Measurements from ENCODE around the gene SLC22A23. TPM values are rescaled to one million over a fixed set of nuclear protein-coding genes. Genes with fewer than 3 reads are reported as not detected.

Gene SLC22A23
- total and polyA plus RNA-seq, 2 experiments from 2014 or later, result 2.4 to 7.3 TPM

DNA sequence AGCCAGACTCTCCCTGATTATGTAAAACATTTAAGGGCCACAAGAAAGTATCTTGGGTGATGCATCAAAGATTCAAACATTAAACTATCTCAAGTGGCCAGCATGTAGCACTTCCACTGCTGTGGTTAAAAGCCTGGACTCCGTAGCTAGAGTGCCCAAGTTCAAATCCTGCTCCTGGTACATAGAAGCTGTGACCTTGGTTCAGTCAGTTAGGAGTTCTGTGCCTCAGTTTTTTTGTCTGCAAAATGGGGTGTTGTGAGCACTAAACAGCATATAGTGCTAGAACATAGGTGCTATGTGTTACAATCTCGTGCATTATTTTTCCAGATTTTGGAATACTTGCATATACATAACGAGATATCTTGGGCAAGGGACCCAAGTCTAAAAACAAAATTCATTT, 129.4 kb downstream of the SLC22A23 start:
- Histone ChIP-seq H3K27me3 (replicated peaks; ENCODE audit: insufficient read depth) (no peaks in the 10 kb centered on the region), H3K9me2 (ENCODE audit: insufficient read depth) (no peaks in the 10 kb centered on the region), H3K9me3 (ENCODE audit: low read depth) (no peaks in the 10 kb centered on the region), H3K4me3 (no peak overlapping the region), H3K36me3 (ENCODE audit: low read depth) (no peaks in the 10 kb centered on the region), H2AFZ (no peak overlapping the region), H3K27ac (no peak overlapping the region), H3K4me2 (ENCODE audit: unreplicated experiment) (no peak overlapping the region), H3K4me1 (ENCODE audit: insufficient read depth) (peaks cover 23% of the 10 kb centered on the region), H3K79me2 (ENCODE audit: insufficient read depth) (no peaks in the 10 kb centered on the region), H3F3A (ENCODE audit: insufficient read depth) (peaks cover 23% of the 10 kb centered on the region), H4K20me1 (ENCODE audit: insufficient read depth) (no peaks in the 10 kb centered on the region), H3K9ac (no peak overlapping the region)
- no peak for DNase-seq
- no peak for TF ChIP-seq EZH2 (IDR thresholded peaks at IDR 0.05; ENCODE audit: insufficient read depth, poor library complexity, severe bottlenecking)
- no peak for TF ChIP-seq EZH2phosphoT487 (IDR thresholded peaks at IDR 0.05; ENCODE audit: insufficient read depth, low read depth)
- in situ Hi-C loops (cut with MboI), result no loop called here
- WGBS, 2 experiments (ENCODE audit: low coverage in 1 of 2, low lambda C conversion rate in 2 of 2, missing lambda C conversion rate in 2 of 2), result 79 to 88% methylated on average over 3 of the region's 3 CpGs

DNA sequence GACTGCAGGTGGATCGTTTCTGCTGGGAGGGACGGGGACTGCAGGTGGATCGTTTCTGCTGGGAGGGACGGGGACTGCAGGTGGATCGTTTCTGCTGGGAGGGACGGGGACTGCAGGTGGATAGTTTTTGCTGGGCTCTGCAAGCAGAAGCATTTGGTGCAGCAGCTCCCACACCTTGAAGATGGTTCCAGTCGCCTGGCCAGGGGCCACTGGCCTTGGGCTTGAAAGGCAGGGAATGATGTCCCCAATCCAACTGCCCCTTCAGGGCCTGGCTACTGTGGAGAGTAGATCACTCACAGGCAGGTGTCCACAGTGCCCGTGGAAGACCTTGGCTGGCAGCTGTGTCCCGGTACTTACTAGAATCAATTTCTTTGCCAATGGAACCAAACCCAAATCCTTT, 129.9 kb downstream of the SLC22A23 start:
- in situ Hi-C loops (cut with MboI), result no loop called here
- WGBS, 2 experiments (ENCODE audit: low coverage in 1 of 2, low lambda C conversion rate in 2 of 2, missing lambda C conversion rate in 2 of 2), result 86 to 88% methylated on average over 7 to 9 of the region's 9 CpGs

DNA sequence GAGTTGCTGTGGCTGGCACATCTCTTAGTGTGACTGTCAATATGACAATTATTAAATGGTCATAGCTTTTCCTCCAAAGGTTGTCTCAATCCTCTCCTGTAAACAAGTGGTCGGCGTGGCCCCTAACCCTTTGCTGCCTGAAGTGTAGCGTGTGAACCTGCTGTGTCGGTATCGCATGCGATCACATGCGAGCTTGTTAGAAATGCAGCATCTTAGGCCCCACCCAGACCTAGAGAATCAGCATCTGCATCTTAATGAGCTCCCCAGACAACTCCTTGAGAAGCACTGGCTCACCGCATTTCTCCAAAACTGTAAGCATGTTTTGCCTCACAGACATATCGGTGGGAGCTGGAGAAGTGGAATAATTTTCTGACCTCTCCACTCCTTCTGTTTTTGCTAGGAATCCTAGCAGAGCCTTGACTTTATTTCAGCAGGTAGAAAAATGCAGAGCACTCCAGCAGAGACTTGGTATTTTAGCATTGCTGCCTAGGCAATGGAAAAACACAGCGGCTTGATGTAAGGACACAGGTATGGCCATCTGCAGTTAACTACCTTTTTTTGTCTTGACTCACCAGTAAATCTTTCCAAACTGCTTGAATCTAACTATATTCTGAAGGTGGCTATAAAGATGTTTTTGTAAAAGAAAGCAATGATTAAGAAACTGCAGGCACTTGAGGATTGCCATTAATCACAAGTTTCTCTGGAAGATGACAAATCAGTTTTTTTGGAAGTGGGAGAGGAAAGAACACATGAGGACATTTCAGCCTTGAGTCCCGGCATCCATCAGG, 130.5 kb downstream of the SLC22A23 start:
- TF ChIP-seq EZH2phosphoT487 (IDR thresholded peaks at IDR 0.05; ENCODE audit: insufficient read depth, low read depth) (no peak), EZH2 (IDR thresholded peaks at IDR 0.05; ENCODE audit: insufficient read depth, poor library complexity, severe bottlenecking) (no peak)
- Histone ChIP-seq H2AFZ (no peak overlapping the region), H3K4me3 (no peak overlapping the region), H3K9me3 (ENCODE audit: low read depth) (no peaks in the 10 kb centered on the region), H3K79me2 (ENCODE audit: insufficient read depth) (no peaks in the 10 kb centered on the region), H3K9ac (no peak overlapping the region), H3K9me2 (ENCODE audit: insufficient read depth) (no peaks in the 10 kb centered on the region), H3K36me3 (ENCODE audit: low read depth) (no peaks in the 10 kb centered on the region), H3F3A (ENCODE audit: insufficient read depth) (peaks cover 23% of the 10 kb centered on the region), H3K4me2 (ENCODE audit: unreplicated experiment) (no peak overlapping the region), H4K20me1 (ENCODE audit: insufficient read depth) (no peaks in the 10 kb centered on the region), H3K4me1 (ENCODE audit: insufficient read depth) (peaks cover 23% of the 10 kb centered on the region), H3K27me3 (replicated peaks; ENCODE audit: insufficient read depth) (no peaks in the 10 kb centered on the region), H3K27ac (no peak overlapping the region)
- WGBS, 2 experiments (ENCODE audit: low coverage in 1 of 2, low lambda C conversion rate in 2 of 2, missing lambda C conversion rate in 2 of 2), result 92 to 93% methylated on average over 11 of the region's 11 CpGs
- DNase-seq, result no peak
- in situ Hi-C loops (cut with MboI), result no loop called here

More for the DNA sequence above, 129.9 kb downstream of the SLC22A23 start:
- Histone ChIP-seq H3K4me1 (ENCODE audit: insufficient read depth) (peaks cover 23% of the 10 kb centered on the region), H3K4me2 (ENCODE audit: unreplicated experiment) (no peak overlapping the region), H3K27me3 (replicated peaks; ENCODE audit: insufficient read depth) (no peaks in the 10 kb centered on the region), H3K36me3 (ENCODE audit: low read depth) (no peaks in the 10 kb centered on the region), H3K9me2 (ENCODE audit: insufficient read depth) (no peaks in the 10 kb centered on the region), H3F3A (ENCODE audit: insufficient read depth) (peaks cover 23% of the 10 kb centered on the region), H2AFZ (no peak overlapping the region), H3K9ac (no peak overlapping the region), H4K20me1 (ENCODE audit: insufficient read depth) (no peaks in the 10 kb centered on the region), H3K27ac (no peak overlapping the region), H3K9me3 (ENCODE audit: low read depth) (no peaks in the 10 kb centered on the region), H3K4me3 (no peak overlapping the region), H3K79me2 (ENCODE audit: insufficient read depth) (no peaks in the 10 kb centered on the region)
- TF ChIP-seq EZH2 (IDR thresholded peaks at IDR 0.05; ENCODE audit: insufficient read depth, poor library complexity, severe bottlenecking), result no peak
- TF ChIP-seq EZH2phosphoT487 (IDR thresholded peaks at IDR 0.05; ENCODE audit: insufficient read depth, low read depth), result no peak
- DNase-seq, result no peak

DNA sequence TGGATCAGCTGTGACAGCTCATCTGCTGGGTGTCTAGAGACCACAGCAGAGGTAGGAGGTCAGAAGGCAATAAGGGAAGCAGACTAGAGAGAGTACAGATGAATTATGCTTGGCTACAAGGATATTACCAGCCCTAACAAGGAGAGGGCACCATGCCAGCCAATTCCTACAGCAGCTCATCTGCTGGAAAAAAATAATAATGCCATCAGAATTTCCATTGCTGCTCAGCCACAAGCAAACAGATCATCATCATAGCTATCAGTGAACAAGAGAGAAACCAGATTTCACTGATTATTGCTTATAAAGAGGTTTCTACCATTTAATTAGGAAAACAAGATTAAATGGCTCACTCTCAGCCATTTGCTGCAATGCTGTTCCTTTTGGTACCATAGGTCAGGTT, 131.6 kb downstream of the SLC22A23 start:
- DNase-seq, result peak; percentile 88
- in situ Hi-C loops (cut with MboI), result no loop called here
- H3K4me3 ChIP-seq, result no peak overlapping the region

More for the DNA sequence above, 131.6 kb downstream of the SLC22A23 start:
- H3K9me2 ChIP-seq (ENCODE audit: insufficient read depth), result no peaks in the 10 kb centered on the region
- TF ChIP-seq EZH2phosphoT487 (IDR thresholded peaks at IDR 0.05; ENCODE audit: insufficient read depth, low read depth) (no peak), EZH2 (IDR thresholded peaks at IDR 0.05; ENCODE audit: insufficient read depth, poor library complexity, severe bottlenecking) (no peak)
- H3K36me3 ChIP-seq (ENCODE audit: low read depth), result no peaks in the 10 kb centered on the region
- peak overlapping the region; percentile 4; the same call in 1 of the 2 replicates for H2AFZ ChIP-seq
- H3K9me3 ChIP-seq (ENCODE audit: low read depth), result no peaks in the 10 kb centered on the region
- H3F3A ChIP-seq (ENCODE audit: insufficient read depth), result peaks cover 23% of the 10 kb centered on the region
- H3K4me1 ChIP-seq (ENCODE audit: insufficient read depth), result peaks cover 23% of the 10 kb centered on the region
- H4K20me1 ChIP-seq (ENCODE audit: insufficient read depth), result no peaks in the 10 kb centered on the region
- H3K27me3 ChIP-seq (replicated peaks; ENCODE audit: insufficient read depth), result no peaks in the 10 kb centered on the region
- H3K9ac ChIP-seq, result peak overlapping the region; percentile 63
- peak overlapping the region; percentile 49 for H3K4me2 ChIP-seq (ENCODE audit: unreplicated experiment)
- H3K79me2 ChIP-seq (ENCODE audit: insufficient read depth), result no peaks in the 10 kb centered on the region
- H3K27ac ChIP-seq, result peak overlapping the region; percentile 73
